Activated CD8-positive, alpha-beta memory T cell treated with anti-CD3 and anti-CD28 coated beads, Interleukin-2, amount 50 U/mL, for 1 hour (primary cell): ENCODE data around the gene FMN2.

ENCODE experiments used
- DNase-seq: peaks from one replicate; pipeline ENCODE4 v3.0.0-alpha.2; 2020; ENCODE audit errors: extremely low read depth

FMN2 gene

GRCh38 chr1:240091614-240092300, at the start of gene FMN2:
Gene FMN2, plus strand, starts transcription at chr1:240091883. Its CDS starts 227 bp downstream, at chr1:240092110.
- no peak for DNase-seq

GRCh38 chr1:240044620-240045019, 47.1 kb upstream of the FMN2 start:
- no peak for DNase-seq

GRCh38 chr1:240046000-240046399, 45.7 kb upstream of the FMN2 start:
- no peak for DNase-seq

- DNase-seq, result no peak
These were observed 37.5 kb upstream of the FMN2 start for GRCh38 chr1:240054109-240054701.

- no peak for DNase-seq
These were observed 35.7 kb upstream of the FMN2 start for GRCh38 chr1:240055936-240056335.

DNA sequence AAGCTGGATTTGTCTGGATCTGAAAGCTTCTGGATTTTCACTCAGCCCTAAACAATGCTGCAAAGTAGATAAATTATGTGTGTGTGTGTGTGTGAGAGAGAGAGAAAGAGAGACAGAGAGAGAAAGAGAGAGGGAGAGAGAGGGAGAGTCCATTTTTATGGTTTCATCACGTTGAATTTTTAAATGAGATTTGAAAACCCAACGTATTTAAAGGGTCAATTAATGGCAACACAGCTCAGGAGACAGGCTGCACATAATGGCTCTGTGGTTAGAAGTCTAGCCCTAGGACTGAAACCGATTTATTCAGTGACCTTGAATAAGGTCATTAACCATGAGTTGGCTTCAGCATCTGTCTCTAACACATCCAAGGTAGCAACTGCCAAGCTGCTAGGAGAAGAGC, 35.3 kb upstream of the FMN2 start:
- DNase-seq, result no peak

DNA sequence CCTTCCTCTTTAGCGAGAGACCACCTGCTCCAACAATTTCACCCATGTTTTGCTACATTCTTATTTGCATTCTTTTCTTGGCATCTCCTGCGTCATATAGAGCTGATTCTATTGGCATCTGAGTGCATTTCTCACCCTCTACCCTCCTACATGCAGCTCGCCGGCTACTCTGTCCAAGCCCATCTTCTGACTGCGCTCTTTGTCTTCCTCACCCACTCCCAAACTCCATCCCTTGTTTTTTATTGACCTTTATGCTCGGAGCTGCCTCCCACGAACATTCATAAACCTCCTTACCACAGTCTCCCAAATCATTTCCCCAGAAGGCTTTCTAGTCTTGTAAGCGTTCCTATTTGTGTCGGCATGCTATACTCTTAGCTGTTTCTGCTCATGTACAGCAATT, 33.6 kb upstream of the FMN2 start:
- no peak for DNase-seq

DNA sequence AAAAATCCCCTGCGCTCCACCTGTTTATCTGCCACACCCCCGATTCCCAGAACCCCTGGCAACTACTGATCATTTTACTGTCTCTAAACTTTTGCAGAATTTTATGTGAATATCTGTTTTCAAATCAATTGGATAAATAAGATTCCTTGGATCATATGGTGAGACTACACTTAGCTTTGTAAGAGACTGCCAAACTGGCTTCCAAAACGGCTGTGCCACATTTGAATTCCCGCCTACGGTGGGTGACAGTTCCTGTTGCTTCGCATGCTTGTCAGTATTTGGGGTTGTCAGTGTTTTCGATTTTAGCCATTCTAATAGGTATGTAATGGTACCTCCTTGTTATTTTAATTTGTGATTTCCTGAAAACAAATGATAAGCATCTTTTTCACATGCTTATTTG, 22.7 kb upstream of the FMN2 start:
- no peak for DNase-seq

DNA sequence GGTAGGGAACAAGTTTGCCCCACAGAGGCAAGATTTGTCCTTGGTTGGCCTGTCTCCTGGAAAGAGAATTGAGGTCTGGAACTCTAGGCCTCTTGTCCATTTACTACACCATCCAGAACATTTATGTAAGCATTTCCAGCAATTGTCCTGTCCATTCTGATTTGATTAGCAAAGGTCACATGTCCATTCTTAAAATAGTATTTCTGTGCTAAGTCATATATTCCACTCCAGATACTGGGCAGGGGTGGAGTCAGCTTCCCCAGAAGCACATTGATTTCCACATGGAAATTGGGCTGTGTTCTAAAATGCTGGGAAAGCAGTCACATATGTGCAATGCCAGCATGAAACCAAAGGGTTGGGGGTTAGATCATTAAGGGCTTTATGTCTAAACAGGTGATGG, 21.5 kb upstream of the FMN2 start:
- no peak for DNase-seq

- DNase-seq, result no peak
These were observed 18.6 kb upstream of the FMN2 start for GRCh38 chr1:240073097-240073496.

- no peak for DNase-seq
These were observed 17.3 kb upstream of the FMN2 start for GRCh38 chr1:240074422-240074821.

- DNase-seq, result no peak
These were observed 16.8 kb upstream of the FMN2 start for GRCh38 chr1:240074908-240075307.

GRCh38 chr1:240084337-240084736, 7.3 kb upstream of the FMN2 start:
- no peak for DNase-seq

DNA sequence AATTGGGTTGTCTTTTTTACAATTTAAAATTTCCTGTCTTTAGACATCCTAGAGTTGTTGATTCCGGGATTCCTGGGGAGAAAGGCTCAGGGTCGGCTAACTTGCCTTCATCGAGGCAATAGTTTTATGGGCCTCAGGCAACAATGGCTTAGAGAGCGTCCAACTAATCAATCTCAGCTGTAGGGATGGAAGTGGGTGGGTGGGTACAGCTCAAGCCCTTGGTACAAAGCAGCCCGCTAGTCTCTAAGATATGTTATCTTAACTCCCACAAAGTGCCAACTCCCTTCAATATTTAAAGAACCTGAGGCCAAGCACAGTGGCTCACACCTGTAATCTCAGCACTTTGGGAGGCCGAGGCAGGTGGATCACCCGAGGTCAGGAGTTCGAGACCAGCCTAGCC, 6.9 kb upstream of the FMN2 start:
- no peak for DNase-seq

GRCh38 chr1:240086726-240087125, 5.0 kb upstream of the FMN2 start:
- DNase-seq, result no peak

DNA sequence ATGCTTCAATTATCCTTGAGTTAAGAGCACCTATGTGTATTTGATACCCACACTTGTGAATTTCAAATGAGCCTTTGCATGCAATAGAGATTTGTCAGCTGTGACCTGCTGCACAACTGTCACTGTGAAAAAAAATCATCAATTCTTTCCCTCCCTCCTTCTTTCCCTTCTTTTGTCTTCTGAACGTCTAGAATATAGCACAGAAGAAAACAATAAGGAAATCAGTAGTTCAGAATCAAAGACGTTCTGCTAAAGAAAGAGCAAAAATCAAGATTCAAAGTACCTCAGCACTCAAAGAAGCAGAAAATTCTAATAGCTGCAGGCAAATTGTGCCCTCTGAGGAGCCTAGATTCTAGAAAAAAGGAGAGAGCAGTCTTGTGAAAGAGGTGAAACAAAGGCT, 1.7 kb upstream of the FMN2 start:
- DNase-seq, result no peak

DNA sequence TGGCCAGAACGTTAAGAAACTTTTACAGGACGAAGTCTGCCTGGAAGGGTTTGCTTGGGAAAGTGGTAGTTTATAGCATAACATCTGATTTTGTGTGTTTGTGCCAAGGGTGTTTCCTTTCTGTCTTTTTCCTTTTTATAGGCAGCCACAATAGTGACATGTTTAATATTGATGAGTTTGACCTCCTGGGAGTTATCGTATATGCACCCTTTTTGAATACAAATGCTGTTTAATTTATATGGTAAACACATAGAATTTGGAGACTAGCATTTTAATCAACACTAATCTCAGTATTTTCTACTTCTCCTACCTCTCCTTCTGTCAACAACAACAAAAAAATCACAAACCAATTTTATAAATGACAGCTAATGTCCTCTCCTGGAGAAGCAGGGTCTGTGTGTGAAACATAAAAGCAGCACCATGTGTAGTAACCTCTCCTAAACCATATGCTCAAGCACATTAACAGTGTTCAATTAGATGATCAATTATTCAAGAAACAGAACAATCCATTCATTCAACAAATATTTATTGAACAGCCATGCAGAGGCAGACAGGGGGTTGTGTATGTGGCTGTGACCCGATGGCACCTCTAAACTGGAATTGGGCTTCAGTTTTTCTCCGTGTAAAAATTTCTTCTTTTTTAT, 604 bp upstream of the FMN2 start:
- DNase-seq, result no peak

DNA sequence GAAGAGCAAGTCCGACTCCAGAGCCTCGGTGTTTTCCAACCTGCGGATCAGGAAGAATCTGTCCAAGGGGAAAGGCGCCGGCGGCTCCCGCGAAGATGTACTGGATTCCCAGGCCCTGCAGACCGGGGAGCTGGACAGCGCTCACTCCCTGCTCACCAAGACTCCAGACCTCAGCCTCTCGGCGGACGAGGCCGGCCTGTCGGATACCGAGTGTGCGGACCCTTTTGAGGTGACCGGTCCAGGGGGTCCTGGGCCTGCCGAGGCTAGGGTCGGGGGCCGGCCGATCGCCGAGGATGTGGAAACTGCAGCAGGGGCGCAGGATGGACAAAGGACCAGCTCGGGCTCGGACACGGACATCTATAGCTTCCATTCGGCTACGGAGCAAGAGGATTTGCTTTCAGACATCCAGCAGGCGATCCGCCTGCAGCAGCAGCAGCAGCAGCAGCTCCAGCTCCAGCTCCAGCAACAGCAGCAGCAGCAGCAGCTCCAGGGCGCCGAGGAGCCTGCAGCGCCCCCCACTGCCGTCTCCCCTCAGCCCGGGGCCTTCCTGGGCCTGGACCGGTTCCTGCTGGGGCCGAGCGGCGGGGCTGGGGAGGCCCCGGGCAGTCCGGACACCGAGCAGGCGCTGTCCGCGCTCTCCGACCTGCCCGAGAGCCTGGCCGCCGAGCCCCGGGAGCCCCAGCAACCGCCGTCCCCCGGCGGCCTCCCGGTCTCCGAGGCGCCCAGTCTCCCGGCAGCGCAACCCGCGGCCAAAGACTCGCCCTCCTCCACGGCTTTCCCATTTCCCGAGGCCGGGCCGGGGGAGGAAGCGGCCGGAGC, 827 bp downstream of the FMN2 start:
- no peak for DNase-seq

GRCh38 chr1:240093120-240093961, 1.7 kb downstream of the FMN2 start:
- no peak for DNase-seq

- DNase-seq, result no peak
These were observed 2.5 kb downstream of the FMN2 start for GRCh38 chr1:240094041-240094722.

DNA sequence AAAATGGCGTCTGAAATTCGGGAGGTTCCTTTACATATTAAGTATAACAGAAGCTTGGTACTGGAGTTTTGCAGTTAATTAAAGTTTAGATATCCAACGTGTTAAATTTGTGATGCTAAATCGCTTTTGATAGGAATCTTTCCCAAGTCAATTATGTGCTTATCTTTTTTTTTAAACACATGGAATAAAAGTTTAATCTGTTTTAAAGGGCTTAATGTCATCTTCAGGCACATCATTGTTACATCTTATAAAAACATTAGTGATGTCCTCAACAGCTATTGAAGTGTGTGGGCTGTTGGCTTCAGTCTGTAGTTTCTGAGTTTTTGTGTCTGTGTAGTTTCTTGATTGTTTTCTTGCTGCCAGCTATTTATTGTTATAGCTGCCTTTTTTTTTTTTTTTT, 5.3 kb downstream of the FMN2 start:
- DNase-seq, result no peak
